COR-L47 (cell line): Measurements from ENCODE around the gene TMEM125.

Experiments
- DNase-seq: peaks from one replicate; lab custom pipeline; 2025; lab: John Stamatoyannopoulos, UW

Gene TMEM125

GRCh38 chr1:43274125-43274803, 4.5 kb downstream of the TMEM125 start:
- DNase-seq: peak; percentile 19

- no peak for DNase-seq
Measured at GRCh38 chr1:43274804-43275180, 5.0 kb downstream of the TMEM125 start.

DNA sequence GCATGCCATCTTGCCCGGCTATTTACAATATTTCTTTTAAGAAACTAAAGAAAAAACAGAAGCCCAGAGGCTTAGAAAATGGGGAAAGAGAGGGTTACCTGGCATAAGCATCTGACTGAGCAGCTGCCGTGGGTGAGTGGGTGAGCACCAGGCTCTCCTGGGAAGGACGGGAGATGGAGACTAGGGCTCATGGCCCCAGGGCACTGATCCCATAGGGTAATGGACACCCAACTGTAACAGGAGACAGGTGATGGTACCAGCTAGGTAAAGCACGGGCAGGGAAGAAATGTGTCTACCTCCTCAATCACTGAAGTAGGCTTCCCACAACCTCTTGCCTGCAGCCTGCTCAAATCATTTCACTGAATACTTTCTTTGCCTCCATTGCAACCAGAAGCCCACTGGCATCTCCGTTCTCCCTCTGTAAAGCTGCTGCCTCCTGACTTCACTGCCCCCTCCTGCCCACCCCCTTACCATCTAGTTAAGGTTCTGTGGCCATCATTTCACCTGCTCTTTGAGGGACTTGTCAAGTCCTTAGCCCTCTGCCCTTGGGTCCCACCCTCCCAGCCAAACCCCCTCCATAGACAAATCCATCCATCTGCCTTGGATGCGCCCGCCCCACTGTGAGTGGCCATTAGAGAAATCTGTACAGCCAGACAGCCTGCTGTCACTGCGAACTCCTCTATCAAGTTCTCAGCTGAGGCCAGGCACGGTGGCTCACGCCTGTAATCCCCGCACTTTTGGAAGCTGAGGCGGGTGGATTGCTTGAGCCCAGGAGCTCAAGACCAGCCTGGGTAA, 6.2 kb downstream of the TMEM125 start:
- DNase-seq: no peak

DNA sequence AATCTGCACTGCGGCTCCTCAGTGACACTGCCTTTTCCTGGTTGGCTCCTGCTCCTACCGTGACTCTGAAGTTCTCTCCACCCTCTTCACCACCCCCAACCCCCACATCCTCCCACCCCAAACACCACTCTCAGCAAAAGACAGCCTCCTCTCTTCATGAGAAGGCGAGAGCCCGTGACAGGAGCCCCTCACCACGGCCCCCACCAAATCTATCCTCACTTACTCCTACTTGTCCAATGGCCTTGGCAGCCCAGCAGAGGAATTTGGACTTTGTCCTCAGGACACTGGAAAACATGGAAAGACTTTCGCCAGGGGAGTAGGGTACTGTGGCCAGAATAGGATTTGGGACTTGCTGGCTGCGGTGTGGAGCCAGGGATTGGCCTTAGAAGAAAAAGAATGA, 6.9 kb downstream of the TMEM125 start:
- DNase-seq: no peak

DNA sequence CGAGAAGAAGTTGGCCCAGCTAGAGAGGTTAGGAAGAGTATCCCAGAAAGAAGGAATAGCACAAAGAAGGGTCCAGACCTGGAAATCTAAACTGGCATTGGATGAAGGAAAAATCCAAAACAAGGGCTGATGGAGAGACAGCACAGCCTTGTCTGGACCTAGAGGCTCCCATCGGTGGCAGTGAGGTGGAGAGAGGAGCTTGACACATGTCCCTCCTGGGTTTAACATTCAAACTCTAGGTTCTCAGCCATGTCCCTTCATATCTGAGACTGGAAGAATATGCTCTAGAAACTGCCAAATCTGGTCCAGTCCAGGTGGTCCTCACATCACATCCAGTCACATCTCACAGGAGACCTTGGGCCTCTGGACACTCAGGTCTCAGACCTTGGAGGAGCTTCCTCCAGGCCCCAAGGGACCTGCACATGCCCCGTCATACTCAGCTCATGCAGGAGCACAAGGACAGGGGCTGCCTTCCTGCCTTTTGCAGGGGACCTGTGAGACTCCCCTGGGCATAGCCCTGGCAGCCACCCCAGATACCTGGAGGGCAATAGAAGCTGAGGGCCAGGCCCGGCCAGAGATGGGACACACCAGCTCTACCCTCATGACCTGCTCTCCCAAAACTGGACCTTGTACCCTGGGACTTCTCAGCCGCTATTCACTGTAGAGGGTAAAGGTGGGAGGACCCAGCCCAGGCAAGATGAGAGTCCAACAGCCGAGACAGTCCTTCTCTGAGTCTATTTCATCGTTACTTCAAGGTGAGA, 7.5 kb downstream of the TMEM125 start:
- no peak for DNase-seq

DNA sequence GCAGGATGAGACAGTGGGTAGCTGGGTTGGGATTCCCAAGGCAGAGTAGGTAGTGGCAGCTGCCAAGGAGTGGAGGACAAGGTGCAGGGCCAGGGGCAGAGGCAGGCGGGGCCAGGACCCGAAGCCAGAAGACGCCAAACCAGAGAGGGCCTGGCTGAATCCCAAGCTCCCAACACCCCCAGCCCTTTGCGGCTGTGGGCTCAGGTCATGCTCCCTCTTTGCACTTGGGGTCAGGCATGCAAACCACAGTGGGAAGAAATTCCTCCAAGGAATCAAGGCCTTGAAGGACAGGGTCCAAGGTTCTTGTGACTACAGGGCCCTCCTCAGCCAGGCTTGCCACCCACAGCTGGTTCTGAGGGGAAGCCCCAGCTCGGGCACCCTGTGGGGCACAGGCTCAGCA, 9.4 kb downstream of the TMEM125 start:
- no peak for DNase-seq

- DNase-seq: no peak
Measured at GRCh38 chr1:43279666-43280065, 9.9 kb downstream of the TMEM125 start.

GRCh38 chr1:43280692-43281091, 10.9 kb downstream of the TMEM125 start:
- no peak for DNase-seq

GRCh38 chr1:43282220-43283195, 12.7 kb downstream of the TMEM125 start:
- no peak for DNase-seq

- no peak for DNase-seq
Measured at GRCh38 chr1:43284065-43284464, 14.3 kb downstream of the TMEM125 start.

DNA sequence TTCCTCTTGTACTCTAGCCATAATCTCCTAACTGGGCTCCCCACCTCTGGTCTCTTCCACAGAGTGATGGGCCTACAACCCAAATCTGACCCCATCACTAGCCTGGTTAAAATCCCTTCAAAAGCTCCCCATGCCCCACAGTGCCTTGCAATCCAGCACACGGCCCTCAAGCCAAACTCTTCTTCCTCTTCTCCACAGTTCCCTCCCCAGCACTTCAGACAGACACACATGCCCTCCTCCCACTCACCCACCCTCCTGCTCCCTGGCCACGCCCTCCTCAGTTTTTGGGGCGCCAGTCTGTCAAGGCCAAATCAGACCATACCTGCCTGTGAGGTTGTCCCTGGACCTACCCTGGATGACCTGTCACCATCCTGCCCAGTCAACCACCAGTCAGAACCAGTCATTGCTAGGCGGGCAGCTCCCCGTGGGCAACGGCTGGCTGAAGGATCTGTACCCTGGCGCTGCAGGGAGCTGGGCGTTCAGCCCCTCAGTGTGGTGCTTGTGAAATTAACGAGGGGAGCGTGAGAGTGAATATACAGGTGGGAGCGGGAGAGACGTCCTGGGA, 14.8 kb downstream of the TMEM125 start:
- no peak for DNase-seq

DNA sequence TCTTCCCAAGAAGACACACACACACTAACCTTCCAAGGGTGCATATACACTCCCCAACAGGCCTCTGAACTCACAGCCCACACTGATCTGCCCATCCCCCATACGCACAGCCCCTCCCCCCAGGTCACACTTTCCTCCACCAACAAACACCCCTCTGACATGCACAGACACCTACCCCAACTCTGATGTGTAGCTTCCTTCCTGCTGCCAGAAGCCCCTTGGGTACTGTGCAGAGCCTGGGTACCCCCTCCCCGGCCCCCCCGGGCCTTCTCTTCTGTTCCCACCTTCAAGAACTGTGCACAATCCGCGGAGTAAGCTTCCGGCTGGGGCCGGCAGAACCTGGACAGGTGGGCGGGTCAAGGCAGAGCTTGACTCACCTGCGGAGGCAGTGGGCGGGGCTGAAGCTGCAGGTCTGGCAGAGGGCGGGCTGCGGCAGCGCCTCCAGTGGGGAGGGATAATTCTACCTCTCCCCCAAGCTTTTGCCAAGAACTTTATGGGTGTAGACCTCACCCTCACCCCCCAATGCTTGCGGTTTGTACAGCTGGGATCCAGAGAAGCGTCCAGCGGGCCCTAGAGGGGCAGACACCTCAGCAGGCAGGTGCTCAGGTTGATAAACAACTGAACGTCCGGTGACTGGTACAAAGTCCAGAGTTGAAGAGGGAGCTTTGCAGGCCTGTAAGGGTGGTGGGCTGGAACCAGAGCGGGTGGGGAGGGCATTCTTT, 15.6 kb downstream of the TMEM125 start, which contains the start of gene C1orf210:
C1orf210 (minus strand) TSS at position 313 of the 722 bp plus-strand sequence. CDS start 2,311 bp downstream, outside the sequence.
- peak; percentile 88 for DNase-seq

DNA sequence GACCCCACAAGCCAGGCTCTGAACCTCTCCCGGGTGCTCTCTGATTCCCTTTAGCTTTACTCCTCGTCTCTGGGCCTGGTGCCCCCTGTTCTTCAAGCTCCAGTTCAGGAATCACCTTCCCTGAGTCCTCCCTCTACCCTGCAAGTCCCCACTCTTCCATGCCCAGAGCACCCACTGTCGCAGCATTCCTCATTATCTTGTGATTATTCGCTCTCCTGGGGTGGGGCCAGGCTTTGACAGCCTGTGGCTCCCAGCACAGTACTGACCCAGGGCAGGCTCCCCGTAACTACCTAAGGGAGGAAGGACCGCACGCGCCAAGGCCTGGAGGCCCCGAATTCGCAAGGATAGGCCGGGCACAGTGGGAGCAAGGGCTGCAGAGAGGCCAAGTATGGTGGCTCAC, 16.3 kb downstream of the TMEM125 start:
- DNase-seq: no peak

GRCh38 chr1:43286533-43286932, 16.8 kb downstream of the TMEM125 start:
- DNase-seq: no peak

- no peak for DNase-seq
Measured at GRCh38 chr1:43288058-43288784, 18.4 kb downstream of the TMEM125 start.

- no peak for DNase-seq
Measured at GRCh38 chr1:43288785-43289706, 19.3 kb downstream of the TMEM125 start.

DNA sequence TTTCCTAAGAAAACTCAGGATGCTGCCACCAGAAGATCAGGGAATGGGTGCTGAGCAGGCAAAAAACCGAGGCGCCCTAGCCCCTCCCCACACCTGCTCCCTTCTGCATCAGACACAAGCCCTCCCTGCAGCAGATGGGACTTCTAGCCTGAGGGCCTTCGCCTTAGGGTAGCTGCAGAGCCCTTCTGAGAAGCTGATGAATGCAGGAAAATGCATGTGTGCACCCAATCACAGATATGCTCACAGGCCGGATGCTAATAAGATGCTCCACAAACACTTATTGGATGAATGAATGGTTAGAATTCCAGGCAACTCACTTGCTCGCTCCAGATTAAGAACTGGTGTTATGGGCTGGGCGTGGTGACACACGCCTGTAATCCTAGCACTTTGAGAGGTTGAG, 22.4 kb downstream of the TMEM125 start:
- no peak for DNase-seq

GRCh38 chr1:43292679-43293078, 22.9 kb downstream of the TMEM125 start:
- DNase-seq: no peak

- DNase-seq: no peak
Measured at GRCh38 chr1:43293176-43293575, 23.4 kb downstream of the TMEM125 start.
